Activated CD4-positive, alpha-beta T cell treated with anti-CD3 and anti-CD28 coated beads, Interleukin-2, amount 50 U/mL, for 1 hour (primary cell): ENCODE measurements around the gene KLHL18.
"Not testable (repeated sequence)": the region's sequence is repeated elsewhere in the genome, so short reads cannot be mapped to it uniquely, and the experiment has no call there.

ENCODE experiments used
- DNase-seq: peaks from one replicate; pipeline ENCODE4 v3.0.0-alpha.2; 2020

Gene KLHL18

DNA sequence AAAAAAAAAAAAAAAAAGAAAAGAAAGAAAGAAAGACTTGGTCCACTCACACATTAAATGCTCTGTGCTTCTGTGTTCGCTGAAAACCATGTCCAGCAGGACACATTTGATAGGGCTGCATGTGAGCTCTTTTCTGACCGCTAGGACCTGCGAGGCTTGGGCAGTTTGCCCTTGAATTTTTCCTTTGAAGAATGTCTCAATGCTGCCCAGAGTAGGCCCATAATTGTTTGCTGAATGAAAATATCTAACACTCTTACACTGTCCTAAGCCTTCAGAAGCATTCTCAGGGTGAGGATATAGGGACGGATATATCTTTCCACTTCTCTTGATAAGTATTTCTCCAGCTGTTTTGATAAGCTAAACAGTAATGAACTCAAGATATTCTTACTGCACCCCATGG, 6.2 kb upstream of the KLHL18 start:
- no peak for DNase-seq

DNA sequence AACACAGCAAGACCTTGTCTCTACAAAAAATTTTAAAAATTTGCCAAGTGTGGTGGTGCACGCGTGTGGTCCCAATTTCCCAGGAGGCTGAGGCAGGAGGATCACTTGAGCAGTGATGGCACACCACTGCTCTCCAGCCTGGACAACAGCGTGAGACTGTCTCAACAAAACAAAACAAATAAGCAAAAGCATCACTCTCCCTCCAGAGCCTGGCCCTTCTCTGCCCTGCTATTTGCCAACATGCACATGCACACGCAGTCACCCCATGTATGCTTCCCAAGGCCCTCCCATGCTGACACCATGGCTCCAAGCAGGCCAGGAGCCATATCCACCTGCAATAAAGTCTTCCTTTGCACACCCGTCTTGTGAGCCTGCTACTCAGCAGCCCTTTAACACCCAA, 2.2 kb upstream of the KLHL18 start:
- no peak for DNase-seq

DNA sequence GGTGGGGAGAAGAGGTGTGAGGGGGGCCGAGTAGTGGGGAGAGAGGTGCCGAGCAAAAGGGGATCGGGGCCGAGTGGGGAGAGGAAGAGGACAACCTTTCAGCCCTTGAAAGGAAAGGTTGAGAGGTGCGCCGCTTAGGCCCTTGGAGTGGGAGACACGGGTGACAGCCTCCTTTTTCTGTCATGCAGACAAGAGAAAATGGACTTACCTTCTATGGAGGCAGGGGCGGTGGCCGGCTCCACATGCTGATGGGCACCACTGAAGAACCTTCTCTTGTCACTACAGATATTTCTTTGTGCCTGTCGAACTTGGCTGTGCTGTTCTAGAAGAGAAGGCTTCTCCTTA, 421 bp downstream of the KLHL18 start:
- peak; percentile 20 for DNase-seq

DNA sequence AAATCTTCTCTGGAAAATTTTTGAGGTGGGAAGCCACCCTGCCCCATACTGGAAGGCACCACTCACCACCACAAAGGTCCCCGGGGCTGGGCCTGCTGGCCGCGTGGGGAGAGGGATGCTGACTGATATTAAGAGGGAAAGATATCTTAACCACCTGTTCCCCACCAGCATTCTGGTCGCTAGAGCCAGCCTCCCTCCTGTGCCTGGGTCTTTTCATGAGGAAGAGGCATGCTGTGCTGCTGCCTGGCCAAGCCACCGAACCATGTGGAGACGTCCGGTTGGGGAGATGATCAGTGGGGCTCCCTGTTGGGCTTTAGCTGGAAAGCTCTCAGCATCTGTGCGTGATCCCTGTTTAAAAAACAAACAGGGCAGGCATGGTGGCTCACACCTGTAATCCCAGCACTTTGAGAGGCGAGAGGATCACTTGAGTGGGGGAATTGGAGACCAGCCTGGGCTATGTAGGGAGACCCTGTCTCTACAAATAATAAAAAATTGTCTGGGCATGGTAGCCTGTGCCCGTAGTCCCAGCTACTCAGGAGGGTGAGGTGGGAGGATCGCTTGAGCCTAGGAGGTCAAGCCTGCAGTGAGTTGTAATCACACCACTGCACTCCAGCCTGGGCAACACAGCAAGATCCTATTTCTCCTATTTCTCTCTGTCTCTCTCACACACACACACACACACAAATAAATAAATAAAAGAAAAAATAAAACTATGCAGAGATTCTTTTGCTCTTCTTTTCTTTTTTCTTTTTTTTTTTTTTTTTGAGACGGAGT, 1.0 kb downstream of the KLHL18 start:
- DNase-seq, result peak; percentile 10

DNA sequence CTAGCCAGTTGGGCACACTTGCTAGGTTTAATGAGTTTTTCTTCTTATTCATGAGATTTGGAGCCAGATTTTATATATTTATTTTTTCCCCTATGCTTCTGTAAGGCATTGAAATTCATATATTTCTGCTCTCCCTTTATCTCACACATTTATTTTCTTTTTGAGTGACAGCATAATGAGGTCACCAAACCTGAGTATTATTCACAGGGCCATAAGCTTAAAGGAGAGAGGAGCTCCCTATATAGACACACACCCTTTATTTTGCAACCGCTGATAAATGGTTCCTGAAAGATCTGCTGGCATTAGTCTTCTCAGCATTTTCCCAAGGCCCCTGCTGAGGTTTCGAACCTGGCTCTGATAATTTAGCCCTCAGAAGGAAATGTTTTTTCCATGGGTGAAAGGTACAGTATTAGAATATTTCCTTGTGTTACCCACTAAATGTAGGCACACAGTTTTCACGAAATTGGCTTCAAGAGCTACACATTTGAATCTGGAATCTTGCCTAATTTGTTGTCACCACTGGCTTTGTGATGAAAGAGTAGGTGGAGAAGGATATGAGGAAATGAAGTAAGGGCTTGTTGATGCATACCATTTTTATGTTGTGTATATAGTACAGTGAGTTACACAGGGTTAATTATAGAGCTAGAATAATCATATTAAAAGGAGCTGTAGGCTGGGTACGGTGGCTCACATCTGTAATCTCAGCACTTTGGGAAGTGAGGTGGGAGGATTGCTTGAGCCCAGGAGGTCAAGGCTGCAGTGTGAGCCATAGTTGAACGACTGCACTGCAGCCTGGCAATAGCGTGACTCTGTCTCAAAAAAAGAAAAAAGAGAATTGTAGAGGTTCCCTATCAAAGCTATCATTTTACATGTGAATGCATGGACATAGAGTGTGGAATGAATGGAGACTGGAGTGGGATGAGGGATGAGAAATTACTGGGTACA, 6.5 kb downstream of the KLHL18 start:
- DNase-seq, result no peak

DNA sequence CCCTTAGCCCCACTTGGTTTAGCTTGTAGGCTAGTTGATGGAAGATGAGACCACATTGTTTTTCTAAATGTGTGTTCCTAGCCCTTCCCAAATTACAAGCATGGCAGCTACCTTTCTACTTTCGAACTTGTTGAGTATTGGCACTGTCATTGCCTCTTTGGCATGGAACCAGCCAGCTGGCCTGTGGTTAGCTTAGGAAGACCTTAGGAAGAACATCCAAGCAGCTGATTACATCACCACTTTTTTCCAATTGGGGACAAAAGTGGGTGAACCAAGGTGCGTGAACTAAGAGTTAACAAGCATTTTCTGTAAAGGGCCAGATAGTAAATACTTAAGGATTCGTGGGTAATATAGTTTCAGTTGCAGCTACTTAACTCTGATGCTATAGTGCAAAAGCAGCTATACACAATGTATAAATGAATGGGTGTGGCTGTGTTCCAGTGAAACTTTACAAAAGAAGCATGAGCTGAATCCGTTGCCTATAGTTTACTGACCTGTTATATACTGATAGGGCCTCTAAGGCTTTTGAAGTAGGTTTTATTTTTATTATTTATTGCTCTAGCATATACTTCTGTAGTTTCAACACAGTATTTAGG, 8.5 kb downstream of the KLHL18 start:
- DNase-seq, result no peak

DNA sequence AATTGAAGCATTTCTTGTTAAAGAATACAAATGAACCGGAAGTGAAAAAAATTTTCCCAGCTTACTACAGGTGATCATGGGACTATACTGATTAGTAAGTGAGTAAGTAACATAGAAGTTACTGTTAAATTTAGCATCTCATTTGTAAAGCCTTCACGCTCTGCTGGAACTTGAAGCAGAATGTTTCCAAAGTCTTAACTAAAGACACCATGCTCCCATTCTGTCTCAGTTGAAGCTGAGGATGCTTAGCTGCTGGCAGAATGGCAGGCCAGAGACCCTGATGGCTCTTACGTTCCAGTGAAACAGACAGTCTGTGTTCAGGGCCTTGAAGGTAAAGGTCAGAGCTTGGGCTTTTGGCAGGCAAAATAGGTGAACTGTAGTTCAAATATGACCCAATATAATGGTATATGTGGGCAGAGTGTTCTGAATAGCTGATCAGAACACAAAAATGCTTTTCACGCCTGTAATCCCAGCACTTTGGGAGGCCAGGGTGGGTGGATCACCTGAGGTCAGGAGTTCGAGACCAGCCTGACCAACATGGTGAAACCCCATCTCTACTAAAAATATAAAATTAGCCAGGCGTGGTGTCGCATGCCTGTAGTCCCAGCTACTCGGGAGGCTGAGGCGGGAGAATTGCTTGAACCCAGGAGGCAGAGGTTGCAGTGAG, 9.1 kb downstream of the KLHL18 start:
- DNase-seq, result not testable (repeated sequence)

DNA sequence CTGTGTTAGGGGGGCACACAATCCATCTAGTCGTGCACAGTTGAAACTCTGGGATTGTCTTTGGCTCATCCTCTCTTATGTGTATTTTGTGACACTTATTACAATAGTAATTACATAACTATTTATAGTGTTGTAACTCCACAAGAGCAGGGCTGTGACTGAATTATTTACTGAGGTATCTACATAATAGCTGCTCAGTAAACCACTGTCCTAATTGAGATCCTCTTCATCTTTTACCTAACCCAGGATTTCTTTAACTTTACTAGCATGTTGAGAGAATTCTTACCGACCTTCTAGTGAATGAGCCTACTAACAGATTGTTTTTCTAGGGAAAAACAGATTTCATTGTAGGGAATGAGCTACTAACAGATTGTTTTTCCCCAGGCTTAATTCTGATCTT, 11.1 kb downstream of the KLHL18 start:
- DNase-seq, result no peak

DNA sequence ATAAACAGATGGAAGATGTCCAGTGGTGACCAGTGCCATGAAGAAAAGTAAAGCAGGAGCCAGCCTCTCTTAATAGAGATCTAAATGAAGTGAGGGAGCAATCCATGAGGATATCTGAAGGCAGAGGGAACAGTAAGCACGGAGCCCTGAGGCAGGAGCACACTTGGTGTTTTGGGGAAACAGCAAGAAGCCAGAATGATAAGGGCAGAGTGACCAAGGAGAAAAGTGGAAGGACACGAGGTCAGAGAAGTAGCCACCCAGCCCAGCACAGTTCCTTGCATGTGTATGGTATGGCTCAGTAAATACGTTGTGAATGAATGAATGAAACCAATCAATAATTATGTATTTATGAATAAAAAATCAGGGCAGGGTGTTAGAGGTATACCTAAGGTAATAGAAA, 11.6 kb downstream of the KLHL18 start:
- DNase-seq, result no peak

DNA sequence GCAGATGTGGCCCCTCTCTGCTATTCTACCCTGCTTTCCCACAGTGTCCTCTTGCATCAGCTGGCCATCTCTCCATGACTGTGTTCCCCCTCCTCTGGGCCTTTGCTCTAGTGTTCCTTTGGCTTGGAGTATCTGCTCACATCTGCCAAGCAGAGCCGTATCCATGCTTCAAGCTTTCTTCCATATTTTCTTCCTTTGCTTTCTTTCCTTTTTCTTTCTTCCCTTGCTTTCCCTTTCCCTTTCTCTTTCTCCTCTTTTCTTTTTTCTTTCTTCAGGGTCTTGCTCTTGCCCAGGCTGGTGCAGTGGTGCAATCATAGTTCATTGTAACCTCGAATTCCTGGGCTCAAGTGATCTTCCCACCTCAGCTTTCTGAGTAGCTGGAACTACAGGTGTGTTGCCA, 12.6 kb downstream of the KLHL18 start:
- DNase-seq, result no peak

DNA sequence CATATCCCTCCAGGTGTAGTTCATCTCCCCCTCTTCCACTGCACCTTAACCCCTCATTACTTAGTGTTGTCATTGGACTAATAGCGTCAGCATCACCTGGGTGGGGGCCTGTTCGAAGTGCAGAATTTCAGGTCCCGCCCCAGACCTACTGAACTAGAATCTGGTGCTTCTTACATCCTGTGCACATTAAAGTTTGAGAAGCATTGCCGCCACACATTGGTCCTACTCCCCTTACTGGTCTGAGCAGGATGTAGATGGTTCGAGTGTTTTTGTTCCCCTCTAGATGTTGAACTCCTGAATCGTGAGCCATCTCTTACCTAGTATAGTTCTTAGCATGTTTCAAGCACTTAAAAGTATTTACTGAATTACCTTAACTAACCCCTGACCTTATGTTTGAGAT, 13.2 kb downstream of the KLHL18 start:
- no peak for DNase-seq

DNA sequence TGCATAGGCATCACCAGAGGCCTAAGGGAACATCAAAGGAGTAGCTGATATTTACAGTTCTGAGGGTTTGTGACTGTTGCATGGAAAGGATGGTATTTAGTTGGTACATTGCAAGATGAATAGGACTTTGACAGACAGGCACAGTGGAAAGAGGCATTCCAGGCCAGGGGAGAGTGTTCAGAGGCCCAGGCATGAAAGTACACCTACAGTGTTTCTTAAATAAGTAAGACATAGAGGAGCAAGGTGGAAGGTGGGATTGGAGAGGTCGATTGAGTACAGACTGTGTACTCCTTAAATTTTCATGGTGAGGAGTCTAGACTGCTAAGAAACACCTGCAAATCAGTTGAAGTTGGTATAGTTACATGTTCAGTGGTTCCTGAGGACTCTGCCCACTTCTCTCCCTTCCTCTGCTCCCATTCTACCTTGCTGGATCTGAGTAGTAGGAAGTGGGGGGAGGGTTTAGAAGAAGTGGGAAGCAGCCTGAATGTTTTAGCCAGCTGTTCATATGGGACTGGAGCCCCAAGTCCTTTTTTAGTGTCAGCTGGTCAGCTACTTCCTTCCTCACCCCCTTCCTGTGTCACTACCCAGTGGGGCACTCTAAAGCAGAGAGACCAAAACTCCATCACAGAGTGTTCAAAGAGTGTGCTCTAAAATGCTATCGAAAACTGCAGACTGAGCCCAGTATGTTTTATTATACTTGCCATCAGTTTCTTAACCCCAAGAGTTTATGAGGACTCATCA, 14.0 kb downstream of the KLHL18 start:
- DNase-seq, result no peak

DNA sequence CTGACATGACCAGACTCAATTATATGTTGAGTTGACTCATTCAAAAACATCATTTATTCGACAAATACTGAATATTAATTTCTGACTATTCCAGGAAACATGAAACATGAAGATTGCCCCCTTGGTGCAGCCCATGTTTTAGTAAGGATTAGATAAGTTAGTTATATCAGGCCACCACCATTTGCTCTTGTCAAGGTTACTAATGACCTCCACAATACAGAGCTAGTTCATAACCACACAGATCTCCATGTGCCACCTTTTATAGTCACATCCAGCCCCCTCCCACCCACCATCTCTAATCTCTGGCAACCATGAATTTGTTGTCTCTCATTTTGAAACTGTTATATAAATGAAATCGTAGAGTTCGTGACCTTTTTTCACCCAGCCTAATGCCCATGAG, 15.7 kb downstream of the KLHL18 start:
- DNase-seq, result no peak

DNA sequence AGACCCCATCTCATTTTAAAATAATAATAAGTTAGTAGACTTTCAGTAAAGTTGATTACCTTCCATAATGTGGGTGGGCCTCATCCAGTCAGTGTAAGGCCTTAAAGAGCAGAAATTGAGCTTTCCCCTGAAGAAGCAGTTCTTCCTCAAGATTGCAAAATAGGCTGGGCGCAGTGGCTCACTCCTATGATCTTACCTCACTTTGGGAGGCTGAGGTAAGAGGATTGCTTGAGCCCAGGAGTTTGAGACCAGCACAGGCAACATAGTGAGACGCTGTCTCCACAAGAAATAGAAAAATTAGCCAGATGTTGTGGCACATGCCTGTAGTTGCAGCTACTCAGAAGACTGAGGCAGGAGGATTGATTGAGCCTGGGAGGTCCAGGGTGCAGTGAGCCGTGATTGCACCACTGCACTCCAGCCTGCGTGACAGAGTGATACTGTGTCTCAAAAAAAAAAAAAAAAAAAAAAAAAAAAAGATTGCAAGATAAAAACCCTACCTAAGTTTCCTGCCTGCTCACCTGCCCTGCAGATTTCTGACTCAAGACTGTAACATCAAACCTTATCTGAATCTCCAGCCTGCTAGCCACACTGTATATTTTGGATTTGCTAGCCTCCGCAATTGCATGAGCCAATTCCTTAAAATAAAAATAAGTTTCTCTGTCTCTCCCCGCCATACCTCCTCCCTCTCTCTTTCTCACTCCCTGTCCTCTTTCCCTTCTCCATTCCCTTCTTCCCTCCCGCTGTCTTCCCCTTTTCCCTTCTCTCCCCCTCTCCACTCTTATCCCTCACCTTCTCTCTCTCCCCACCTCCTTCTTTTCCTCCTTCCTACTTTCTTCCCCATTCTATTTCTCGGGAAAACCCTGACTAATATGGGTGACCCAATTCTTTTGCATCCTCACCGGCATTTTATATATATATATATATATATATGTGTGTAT, 16.9 kb downstream of the KLHL18 start:
- DNase-seq, result no peak

DNA sequence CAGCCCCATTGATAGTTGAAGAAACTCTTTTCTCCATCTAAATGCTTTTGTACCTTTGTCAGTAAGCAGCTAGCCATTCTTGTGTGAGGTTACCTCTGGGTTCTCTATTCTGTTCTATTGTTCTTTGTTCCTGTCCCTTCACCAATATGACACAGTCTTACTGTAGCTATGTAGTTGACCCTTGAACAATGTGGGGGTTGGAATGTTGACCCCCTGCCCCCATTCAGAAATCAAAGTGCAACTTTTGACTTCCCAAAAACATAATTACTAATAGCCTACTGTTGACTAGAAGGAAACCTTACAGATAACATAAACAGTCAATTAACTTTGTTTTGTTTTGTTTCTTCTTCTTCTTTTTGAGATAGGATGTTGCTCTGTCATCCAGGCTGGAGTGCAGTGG, 18.7 kb downstream of the KLHL18 start:
- DNase-seq, result no peak

DNA sequence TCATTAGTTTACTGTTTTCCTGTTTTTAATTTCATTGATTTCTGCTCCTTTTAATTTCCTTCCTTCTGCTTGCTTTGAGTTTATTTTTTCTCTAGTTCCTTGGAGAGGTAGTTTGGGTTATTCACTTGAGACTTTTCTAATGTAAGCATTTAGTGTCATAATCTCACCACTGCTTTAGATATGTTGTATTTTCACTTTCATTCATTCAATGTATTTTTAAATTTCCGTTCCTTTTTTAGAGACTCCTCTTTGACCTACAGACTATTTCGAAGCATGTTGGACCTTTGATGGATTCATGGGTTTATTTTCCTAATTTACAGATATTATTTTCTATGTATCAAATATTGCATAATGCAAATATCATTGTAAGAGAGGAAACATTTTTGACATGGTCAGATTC, 23.3 kb downstream of the KLHL18 start:
- DNase-seq, result no peak

DNA sequence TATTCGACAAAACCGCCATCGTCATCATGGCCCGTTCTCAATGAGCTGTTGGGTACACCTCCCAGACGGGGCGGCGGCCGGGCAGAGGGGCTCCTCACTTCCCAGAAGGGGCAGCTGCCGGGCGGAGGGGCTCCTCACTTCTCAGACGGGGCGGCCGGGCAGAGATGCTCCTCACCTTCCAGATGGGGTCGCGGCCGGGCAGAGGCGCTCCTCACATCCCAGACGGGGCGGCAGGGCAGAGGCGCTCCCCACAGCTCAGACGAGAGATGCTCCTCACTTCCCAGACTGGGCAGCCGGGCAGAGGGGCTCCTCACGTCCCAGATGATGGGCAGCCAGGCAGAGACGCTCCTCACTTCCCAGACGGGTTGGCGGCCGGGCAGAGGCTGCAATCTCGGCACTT, 26.5 kb downstream of the KLHL18 start:
- DNase-seq, result not testable (repeated sequence)

DNA sequence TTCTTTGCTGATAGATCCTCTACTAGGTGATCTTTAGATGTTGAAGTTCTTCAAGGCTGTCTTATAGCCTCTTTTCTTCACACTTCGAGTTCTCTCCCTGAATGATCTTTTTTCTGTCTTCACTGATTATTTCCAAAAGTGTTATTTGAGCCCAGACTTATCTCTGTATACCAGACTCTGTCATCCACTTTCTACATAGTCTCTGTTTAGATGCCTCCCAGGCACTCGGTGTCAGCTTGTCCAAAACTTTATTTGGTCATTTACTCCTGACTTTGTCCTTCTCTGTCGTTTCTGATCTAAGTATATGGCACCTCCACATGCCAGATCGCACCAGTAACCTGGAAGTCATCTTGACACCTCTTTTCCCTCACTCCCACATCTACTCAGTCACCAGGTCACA, 27.6 kb downstream of the KLHL18 start:
- no peak for DNase-seq

DNA sequence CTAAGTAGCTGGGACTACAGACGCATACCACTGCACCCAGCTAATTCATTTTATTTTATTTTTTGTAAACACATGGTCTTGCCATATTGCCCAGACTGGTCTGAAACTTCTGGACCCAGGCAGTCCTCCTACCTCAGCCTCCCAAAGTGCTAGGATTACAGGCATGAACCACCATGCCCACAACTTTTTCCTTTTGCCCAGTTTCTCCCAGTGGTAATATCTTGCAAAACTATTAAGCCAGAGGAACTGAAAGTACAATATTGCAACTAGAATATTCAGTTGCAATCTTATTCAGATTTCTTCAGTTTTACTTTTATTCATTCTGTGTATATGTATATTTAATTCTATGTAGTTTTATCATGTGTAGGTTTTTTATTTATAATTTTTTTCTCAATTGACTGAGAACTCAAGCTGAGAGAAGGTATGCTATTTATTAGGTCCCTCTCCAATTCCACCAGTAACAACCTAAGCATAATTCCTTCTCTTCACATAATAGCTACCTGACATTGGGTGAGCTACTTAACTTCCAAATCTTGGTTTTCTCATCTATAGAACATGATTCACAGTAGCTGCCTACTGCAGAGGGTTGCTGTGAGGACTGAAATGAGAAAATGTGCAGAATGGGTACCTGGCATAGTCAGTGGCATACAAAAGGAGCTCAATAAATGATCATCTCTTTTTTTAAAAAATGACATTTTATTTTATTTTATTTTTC, 30.8 kb downstream of the KLHL18 start:
- no peak for DNase-seq

DNA sequence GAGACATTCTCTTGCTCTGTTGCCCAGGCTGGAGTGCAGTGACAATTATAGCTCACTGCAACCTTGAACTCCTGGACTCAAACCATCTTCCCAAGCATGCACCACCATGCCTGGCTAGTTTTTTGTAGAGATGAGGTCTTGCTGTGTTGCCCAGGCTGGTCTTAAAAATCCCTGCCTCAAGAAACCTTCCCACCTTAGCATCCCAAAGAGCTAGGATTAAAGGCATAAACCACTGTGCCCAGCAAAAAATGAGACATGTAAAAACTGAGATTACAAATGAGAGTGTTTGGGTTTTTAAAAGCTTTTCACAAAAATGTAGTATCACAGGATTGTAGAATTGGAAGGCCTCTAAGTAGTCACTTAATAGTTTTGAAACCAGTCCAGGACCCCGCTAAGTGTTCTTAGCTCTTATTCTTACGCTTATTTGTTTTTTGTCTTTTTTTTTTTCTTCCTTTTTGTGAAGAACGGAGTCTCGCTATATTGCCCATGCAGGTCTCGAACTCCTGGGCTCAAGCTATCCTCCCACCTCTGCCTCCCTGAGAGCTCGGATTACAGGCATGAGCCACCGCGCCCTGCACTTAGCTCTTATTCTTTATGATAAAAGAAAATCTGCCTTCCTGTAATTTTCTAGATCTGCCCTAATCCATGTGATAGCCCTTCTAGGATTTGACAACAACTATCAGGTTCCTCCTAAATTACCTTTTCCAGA, 31.5 kb downstream of the KLHL18 start:
- no peak for DNase-seq
